CD8-positive, alpha-beta memory T cell (primary cell): ENCODE data around the gene XAGE2. TPM values are rescaled to one million over a fixed set of nuclear protein-coding genes. Genes with fewer than 3 reads are reported as not detected.
A peak's percentile ranks its signal among the peaks of the same experiment; 100 is the strongest.

Source experiments
- CTCF ChIA-PET: fragments of 350-600 bp; sonication (Branson Sonifier 250); formaldehyde crosslinking; loops from one replicate; lab custom pipeline; 2021; ENCODE audit warnings: antibody characterized with exemption; lab: Charles Lee
- POLR2A ChIA-PET: fragments of 350-600 bp; sonication (Branson Sonifier 250); formaldehyde crosslinking; loops from one replicate; lab custom pipeline; 2021; ENCODE audit warnings: antibody characterized with exemption; lab: Charles Lee
- DNase-seq, 5 donors: peaks; one replicate each; pipeline versions ENCODE4 v3.0.0 to v3.0.0-alpha.2; 2020 to 2022; ENCODE audit warnings: mixed read lengths in 1 of 5
- H3K27ac ChIP-seq: one replicate; pipeline ENCODE4 v1.7.0; 2013; ENCODE audit warnings: low read depth, mild to moderate bottlenecking, low read length, moderate library complexity
- H3K27me3 ChIP-seq: 2 replicates; pipeline ENCODE4 v1.7.0; 2013; ENCODE audit warnings: low read length, mild to moderate bottlenecking; ENCODE audit not compliant: insufficient read depth, poor library complexity, severe bottlenecking
- H3K36me3 ChIP-seq: 2 replicates; pipeline ENCODE4 v1.7.0; 2013; ENCODE audit warnings: mild to moderate bottlenecking, low read length, moderate library complexity; ENCODE audit not compliant: insufficient read depth
- H3K4me1 ChIP-seq: 2 replicates; pipeline ENCODE4 v1.7.0; 2013; ENCODE audit warnings: mild to moderate bottlenecking, low read length, moderate library complexity; ENCODE audit not compliant: insufficient read depth
- H3K4me3 ChIP-seq: 2 replicates; pipeline ENCODE4 v1.7.0; 2013; ENCODE audit warnings: mild to moderate bottlenecking, low read length
- H3K9me3 ChIP-seq: 2 replicates; pipeline ENCODE4 v1.7.0; 2013; ENCODE audit warnings: mild to moderate bottlenecking, low read length
- H3K27ac Mint-ChIP-seq, 8 donors: one replicate each; pipeline ENCODE4 v1.8.0; 2020 to 2021; ENCODE audit warnings: mixed read lengths in 8 of 8, mild to moderate bottlenecking in 6 of 8, inconsistent platforms in 3 of 8, moderate library complexity in 3 of 8
- H3K27me3 Mint-ChIP-seq, 2 donors: one replicate each; pipeline ENCODE4 v1.8.0; 2020 to 2021; ENCODE audit warnings: mixed read lengths in 2 of 2, mild to moderate bottlenecking in 1 of 2, moderate library complexity in 1 of 2
- H3K36me3 Mint-ChIP-seq, 3 donors: one replicate each; pipeline ENCODE4 v1.8.0; 2020 to 2021; ENCODE audit warnings: mixed read lengths in 3 of 3, inconsistent platforms in 1 of 3, mild to moderate bottlenecking in 1 of 3
- H3K4me1 Mint-ChIP-seq, 3 donors: one replicate each; pipeline ENCODE4 v1.8.0; 2020 to 2021; ENCODE audit warnings: mixed read lengths in 3 of 3, inconsistent platforms in 1 of 3, mild to moderate bottlenecking in 1 of 3
- H3K4me3 Mint-ChIP-seq, 7 donors: one replicate each; pipeline ENCODE4 v1.8.0; 2020 to 2021; ENCODE audit warnings: mixed read lengths in 7 of 7, mild to moderate bottlenecking in 6 of 7, moderate library complexity in 4 of 7, inconsistent platforms in 2 of 7
- H3K9me3 Mint-ChIP-seq, 5 donors: one replicate each; pipeline ENCODE4 v1.8.0; 2020 to 2022; ENCODE audit warnings: mixed read lengths in 5 of 5, mild to moderate bottlenecking in 3 of 5, moderate library complexity in 2 of 5, inconsistent platforms in 1 of 5
- polyA plus RNA-seq: library from polyadenylated mRNA; unstranded; fragments of 300-500 nt; fragmentation: Illumina TruSeq; gene quantifications from one replicate; pipeline ENCODE4 v1.2.3, GENCODE V29; 2021
- total RNA-seq, 2 experiments: library from RNA; stranded (reverse); gene quantifications; one replicate each; pipeline ENCODE4 v1.2.3, GENCODE V29; 2021

Gene XAGE2
- total and polyA plus RNA-seq, 3 experiments from 2014 or later = not detected

GRCh38 chrX:52353838-52354237, 15.0 kb upstream of the XAGE2 start:
- CTCF ChIA-PET = no interaction called here
- no peak for DNase-seq
- Mint-ChIP-seq H3K27ac (peak overlapping the region in 1 of 8 donors; percentile 61), H3K4me1 (no peaks in the 10 kb centered on the region), H3K27me3 (peaks cover 0 to 10% of the 10 kb centered on the region in 2 donors), H3K4me3 (no peak overlapping the region), H3K9me3 (no peaks in the 10 kb centered on the region), H3K36me3 (no peaks in the 10 kb centered on the region)
- no peak overlapping the region for H3K4me3 ChIP-seq
- POLR2A ChIA-PET = no interaction called here
- H3K36me3 ChIP-seq = no peaks in the 10 kb centered on the region
- H3K9me3 ChIP-seq = no peaks in the 10 kb centered on the region
- no peaks in the 10 kb centered on the region for H3K27me3 ChIP-seq
- H3K4me1 ChIP-seq = no peaks in the 10 kb centered on the region
- H3K27ac ChIP-seq = no peak overlapping the region

- Histone ChIP-seq H3K27ac (no peak overlapping the region), H3K27me3 (no peaks in the 10 kb centered on the region), H3K36me3 (no peaks in the 10 kb centered on the region), H3K4me1 (no peaks in the 10 kb centered on the region), H3K4me3 (no peak overlapping the region), H3K9me3 (no peaks in the 10 kb centered on the region)
- no peaks in the 10 kb centered on the region for H3K36me3 Mint-ChIP-seq
- H3K4me3 Mint-ChIP-seq = no peak overlapping the region
- no peaks in the 10 kb centered on the region for H3K9me3 Mint-ChIP-seq
- DNase-seq = no peak
- H3K27me3 Mint-ChIP-seq = peaks cover 0 to 13% of the 10 kb centered on the region in 2 donors
- ChIA-PET POLR2A (no interaction called here), CTCF (no interaction called here)
- H3K27ac Mint-ChIP-seq = no peak overlapping the region
- no peaks in the 10 kb centered on the region for H3K4me1 Mint-ChIP-seq
Measured at GRCh38 chrX:52355108-52355507, 13.7 kb upstream of the XAGE2 start.

GRCh38 chrX:52359614-52360232, 9.1 kb upstream of the XAGE2 start:
- H3K4me1 ChIP-seq = no peaks in the 10 kb centered on the region
- no peaks in the 10 kb centered on the region for H3K9me3 ChIP-seq
- H3K4me1 Mint-ChIP-seq = no peaks in the 10 kb centered on the region
- DNase-seq = no peak
- no peaks in the 10 kb centered on the region for H3K36me3 Mint-ChIP-seq
- CTCF ChIA-PET = no interaction called here
- POLR2A ChIA-PET = no interaction called here
- no peaks in the 10 kb centered on the region for H3K27me3 ChIP-seq
- no peak overlapping the region for H3K27ac ChIP-seq
- no peaks in the 10 kb centered on the region for H3K9me3 Mint-ChIP-seq
- H3K27me3 Mint-ChIP-seq = peaks cover 7 to 9% of the 10 kb centered on the region in 2 donors
- H3K27ac Mint-ChIP-seq = no peak overlapping the region
- no peak overlapping the region for H3K4me3 ChIP-seq
- no peaks in the 10 kb centered on the region for H3K36me3 ChIP-seq
- H3K4me3 Mint-ChIP-seq = no peak overlapping the region

GRCh38 chrX:52361941-52362340, 6.9 kb upstream of the XAGE2 start:
- Mint-ChIP-seq H3K36me3 (no peaks in the 10 kb centered on the region), H3K27me3 (peaks cover 9 to 15% of the 10 kb centered on the region in 2 donors), H3K4me1 (no peaks in the 10 kb centered on the region), H3K9me3 (no peaks in the 10 kb centered on the region), H3K4me3 (no peak overlapping the region), H3K27ac (no peak overlapping the region)
- Histone ChIP-seq H3K27me3 (no peaks in the 10 kb centered on the region), H3K4me1 (no peaks in the 10 kb centered on the region), H3K27ac (no peak overlapping the region), H3K4me3 (no peak overlapping the region), H3K36me3 (no peaks in the 10 kb centered on the region), H3K9me3 (no peaks in the 10 kb centered on the region)
- CTCF ChIA-PET = no interaction called here
- POLR2A ChIA-PET = no interaction called here
- no peak for DNase-seq

- no peak overlapping the region for H3K27ac Mint-ChIP-seq
- Histone ChIP-seq H3K4me1 (no peaks in the 10 kb centered on the region), H3K27ac (no peak overlapping the region), H3K9me3 (no peaks in the 10 kb centered on the region), H3K27me3 (no peaks in the 10 kb centered on the region), H3K36me3 (no peaks in the 10 kb centered on the region), H3K4me3 (no peak overlapping the region)
- no peak overlapping the region for H3K4me3 Mint-ChIP-seq
- H3K4me1 Mint-ChIP-seq = no peaks in the 10 kb centered on the region
- POLR2A ChIA-PET = no interaction called here
- peaks cover 9 to 18% of the 10 kb centered on the region in 2 donors for H3K27me3 Mint-ChIP-seq
- DNase-seq = no peak
- CTCF ChIA-PET = no interaction called here
- H3K36me3 Mint-ChIP-seq = no peaks in the 10 kb centered on the region
- no peaks in the 10 kb centered on the region for H3K9me3 Mint-ChIP-seq
Measured at GRCh38 chrX:52363247-52363883, 5.5 kb upstream of the XAGE2 start.

- CTCF ChIA-PET = no interaction called here
- no peaks in the 10 kb centered on the region for H3K36me3 Mint-ChIP-seq
- H3K4me3 Mint-ChIP-seq = no peak overlapping the region
Measured at GRCh38 chrX:52378870-52379269, 10.0 kb downstream of the XAGE2 start.

GRCh38 chrX:52380993-52381392, 12.2 kb downstream of the XAGE2 start:
- Histone ChIP-seq H3K36me3 (no peaks in the 10 kb centered on the region), H3K4me3 (no peak overlapping the region), H3K27me3 (no peaks in the 10 kb centered on the region), H3K4me1 (no peaks in the 10 kb centered on the region), H3K27ac (no peak overlapping the region), H3K9me3 (no peaks in the 10 kb centered on the region)
- no peaks in the 10 kb centered on the region for H3K36me3 Mint-ChIP-seq
- no peak overlapping the region for H3K27ac Mint-ChIP-seq
- H3K27me3 Mint-ChIP-seq = peaks cover 8 to 18% of the 10 kb centered on the region in 2 donors
- ChIA-PET CTCF (no interaction called here), POLR2A (no interaction called here)
- H3K9me3 Mint-ChIP-seq = peaks cover 0 to 2% (median 0%) of the 10 kb centered on the region in 5 donors
- no peak overlapping the region for H3K4me3 Mint-ChIP-seq
- DNase-seq = no peak
- no peaks in the 10 kb centered on the region for H3K4me1 Mint-ChIP-seq

More at GRCh38 chrX:52378870-52379269, 10.0 kb downstream of the XAGE2 start:
- POLR2A ChIA-PET = no interaction called here
- no peaks in the 10 kb centered on the region for H3K27me3 ChIP-seq
- no peaks in the 10 kb centered on the region for H3K4me1 ChIP-seq
- Mint-ChIP-seq H3K27me3 (peaks cover 8 to 18% of the 10 kb centered on the region in 2 donors), H3K4me1 (no peaks in the 10 kb centered on the region), H3K9me3 (peaks cover 0 to 2% (median 0%) of the 10 kb centered on the region in 5 donors), H3K27ac (peak overlapping the region in 1 of 8 donors; percentile 0)
- H3K9me3 ChIP-seq = no peaks in the 10 kb centered on the region
- H3K36me3 ChIP-seq = no peaks in the 10 kb centered on the region
- DNase-seq = no peak
- no peak overlapping the region for H3K4me3 ChIP-seq
- no peak overlapping the region for H3K27ac ChIP-seq

- H3K4me3 Mint-ChIP-seq = no peak overlapping the region
- Histone ChIP-seq H3K27me3 (no peaks in the 10 kb centered on the region), H3K36me3 (no peaks in the 10 kb centered on the region), H3K27ac (no peak overlapping the region), H3K4me1 (no peaks in the 10 kb centered on the region), H3K4me3 (no peak overlapping the region), H3K9me3 (no peaks in the 10 kb centered on the region)
- ChIA-PET CTCF (no interaction called here), POLR2A (no interaction called here)
- no peak overlapping the region for H3K27ac Mint-ChIP-seq
- no peaks in the 10 kb centered on the region for H3K9me3 Mint-ChIP-seq
- H3K36me3 Mint-ChIP-seq = no peaks in the 10 kb centered on the region
- DNase-seq = no peak
- peaks cover 0 to 4% of the 10 kb centered on the region in 2 donors for H3K27me3 Mint-ChIP-seq
- no peaks in the 10 kb centered on the region for H3K4me1 Mint-ChIP-seq
Measured at GRCh38 chrX:52410439-52411394, 41.9 kb downstream of the XAGE2 start.
